ENCODE measurements around the gene CST11. TPM values are rescaled to one million over a fixed set of nuclear protein-coding genes. Genes with fewer than 3 reads are reported as not detected.

The CST11 gene
- polyA plus RNA-seq, 1 donor (not counting 4 experiments of a cell fraction or from before 2014, with no cell fraction given) = not detected

DNA sequence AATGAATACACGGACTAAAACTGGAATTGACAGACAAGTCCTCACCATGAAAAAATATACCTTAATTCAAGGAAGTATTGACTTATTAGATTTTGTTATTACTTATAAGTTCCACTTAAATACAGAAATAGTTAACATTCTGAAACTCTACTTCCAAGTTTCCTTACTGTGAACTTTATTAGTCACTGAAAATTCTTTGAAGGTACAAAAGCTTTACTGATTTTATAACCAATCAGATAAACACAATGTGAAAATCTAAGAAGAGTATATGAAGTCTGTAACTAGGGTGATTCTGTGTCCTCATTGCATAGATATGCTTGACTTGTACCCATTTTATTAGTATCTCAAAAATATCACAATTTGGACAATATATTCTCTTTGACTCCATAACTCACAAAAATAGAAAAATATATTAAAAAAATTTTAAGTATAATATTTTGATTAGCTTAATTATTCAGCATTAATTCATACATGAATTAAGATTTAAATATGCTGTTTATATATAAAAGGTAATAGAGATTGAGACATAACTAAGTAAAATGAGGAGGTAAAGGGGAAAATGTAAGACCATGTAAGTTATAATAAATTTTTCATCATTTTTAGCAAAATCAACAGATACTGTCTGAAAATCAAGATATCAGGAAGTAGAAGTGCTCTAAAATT is 38.0 kb downstream of the CST11 start:
- peaks cover 94% of the 10 kb centered on the region for H3K79me2 ChIP-seq (ENCODE audit: control insufficient read depth, insufficient read depth, low read length)
- H2AFZ ChIP-seq (ENCODE audit: control insufficient read depth, low read length) = no peak overlapping the region
- dilution Hi-C loops (cut with MboI; ENCODE audit: extremely low pct_ligation_motif_present, low sequenced_read_pairs) = loop anchor here (25.0 kb wide), 1 partner anchor 198 kb away; the partner anchor contains the start of gene CST9
- DNase-seq (ENCODE audit: low read depth, low spot score) = no peak
- peaks cover 0 to 2% of the 10 kb centered on the region in 2 experiments for H3K36me3 ChIP-seq (ENCODE audit: control insufficient read depth in 2 of 2, extremely low read depth in 1 of 2, insufficient read depth in 2 of 2, low read length in 2 of 2)
- no peak overlapping the region for H3K9ac ChIP-seq (ENCODE audit: control insufficient read depth, extremely low read depth, insufficient read depth, low read length)
- no peak for FAIRE-seq
- H3K4me1 ChIP-seq (ENCODE audit: control insufficient read depth, extremely low read depth, insufficient read depth, low read length) = peaks cover 14% of the 10 kb centered on the region
- TF ChIP-seq, protein P1, sequence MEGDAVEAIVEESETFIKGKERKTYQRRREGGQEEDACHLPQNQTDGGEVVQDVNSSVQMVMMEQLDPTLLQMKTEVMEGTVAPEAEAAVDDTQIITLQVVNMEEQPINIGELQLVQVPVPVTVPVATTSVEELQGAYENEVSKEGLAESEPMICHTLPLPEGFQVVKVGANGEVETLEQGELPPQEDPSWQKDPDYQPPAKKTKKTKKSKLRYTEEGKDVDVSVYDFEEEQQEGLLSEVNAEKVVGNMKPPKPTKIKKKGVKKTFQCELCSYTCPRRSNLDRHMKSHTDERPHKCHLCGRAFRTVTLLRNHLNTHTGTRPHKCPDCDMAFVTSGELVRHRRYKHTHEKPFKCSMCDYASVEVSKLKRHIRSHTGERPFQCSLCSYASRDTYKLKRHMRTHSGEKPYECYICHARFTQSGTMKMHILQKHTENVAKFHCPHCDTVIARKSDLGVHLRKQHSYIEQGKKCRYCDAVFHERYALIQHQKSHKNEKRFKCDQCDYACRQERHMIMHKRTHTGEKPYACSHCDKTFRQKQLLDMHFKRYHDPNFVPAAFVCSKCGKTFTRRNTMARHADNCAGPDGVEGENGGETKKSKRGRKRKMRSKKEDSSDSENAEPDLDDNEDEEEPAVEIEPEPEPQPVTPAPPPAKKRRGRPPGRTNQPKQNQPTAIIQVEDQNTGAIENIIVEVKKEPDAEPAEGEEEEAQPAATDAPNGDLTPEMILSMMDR (optimal IDR thresholded peaks at IDR 0.05 in 1 of 3, IDR thresholded peaks at IDR 0.05 in 1 of 3, conservative IDR thresholded peaks at IDR 0.05 in 1 of 3; ENCODE audit: extremely low read depth in 1 of 3, insufficient read depth in 2 of 3, low read length in 3 of 3) = no peak
- TF ChIP-seq EZH2 (IDR thresholded peaks at IDR 0.05; ENCODE audit: low read length) = no peak
- no peak overlapping the region for H3K4me2 ChIP-seq (ENCODE audit: control insufficient read depth, extremely low read depth, insufficient read depth, low read depth, low read length)
- H3K9me1 ChIP-seq (ENCODE audit: control insufficient read depth, extremely low read depth, insufficient read depth, low read length) = no peaks in the 10 kb centered on the region
- no peaks in the 10 kb centered on the region for H3K27me3 ChIP-seq (ENCODE audit: control insufficient read depth, extremely low read depth, insufficient read depth, low read length)
- H3K9me3 ChIP-seq (ENCODE audit: control insufficient read depth, low read depth, low read length) = no peaks in the 10 kb centered on the region
- peaks cover 3% of the 10 kb centered on the region for H4K20me1 ChIP-seq (ENCODE audit: control insufficient read depth, extremely low read depth, insufficient read depth, low read length)
- H3K27ac ChIP-seq (ENCODE audit: control insufficient read depth, insufficient read depth, low read length) = no peak overlapping the region
- no peak overlapping the region for H3K4me3 ChIP-seq (ENCODE audit: control insufficient read depth in 2 of 3, extremely low read depth in 1 of 3, insufficient read depth in 2 of 3, low read depth in 1 of 3, low read length in 3 of 3)

DNA sequence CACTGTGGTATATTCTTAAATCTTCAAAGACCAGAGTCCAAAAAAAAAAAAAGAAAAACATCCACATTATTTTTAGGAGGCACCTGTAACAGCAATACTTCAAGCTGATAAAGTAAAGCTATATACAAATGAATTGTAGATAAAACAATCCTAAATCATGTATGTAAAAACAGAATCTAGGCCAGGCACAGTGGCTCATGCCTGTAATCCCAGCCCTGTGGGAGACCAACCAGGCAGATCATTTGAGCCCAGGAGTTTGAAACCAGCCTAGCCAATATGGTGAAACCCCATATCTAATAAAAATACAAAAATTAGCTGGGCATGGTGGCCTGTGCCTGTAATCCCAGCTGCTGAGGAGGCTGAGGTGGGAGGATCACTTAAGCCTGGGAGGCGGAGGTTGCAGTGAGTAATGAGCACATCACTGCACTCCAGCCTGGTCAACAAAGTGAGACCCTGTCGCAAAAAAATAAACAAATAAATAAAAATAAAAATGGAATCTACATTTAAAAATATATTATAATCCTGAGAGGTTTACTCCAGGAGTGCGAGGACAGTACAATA is 38.7 kb downstream of the CST11 start:
- Histone ChIP-seq H3K4me2 (ENCODE audit: control insufficient read depth, extremely low read depth, insufficient read depth, low read depth, low read length) (no peak overlapping the region), H3K27me3 (ENCODE audit: control insufficient read depth, extremely low read depth, insufficient read depth, low read length) (no peaks in the 10 kb centered on the region), H3K9me3 (ENCODE audit: control insufficient read depth, low read depth, low read length) (no peaks in the 10 kb centered on the region), H3K4me1 (ENCODE audit: control insufficient read depth, extremely low read depth, insufficient read depth, low read length) (peaks cover 7% of the 10 kb centered on the region), H3K36me3 (ENCODE audit: control insufficient read depth in 2 of 2, extremely low read depth in 1 of 2, insufficient read depth in 2 of 2, low read length in 2 of 2) (peaks cover 0 to 2% of the 10 kb centered on the region in 2 experiments), H3K79me2 (ENCODE audit: control insufficient read depth, insufficient read depth, low read length) (peaks cover 94% of the 10 kb centered on the region), H2AFZ (ENCODE audit: control insufficient read depth, low read length) (no peak overlapping the region), H3K9me1 (ENCODE audit: control insufficient read depth, extremely low read depth, insufficient read depth, low read length) (no peaks in the 10 kb centered on the region), H3K9ac (ENCODE audit: control insufficient read depth, extremely low read depth, insufficient read depth, low read length) (no peak overlapping the region), H3K27ac (ENCODE audit: control insufficient read depth, insufficient read depth, low read length) (no peak overlapping the region), H4K20me1 (ENCODE audit: control insufficient read depth, extremely low read depth, insufficient read depth, low read length) (peaks cover 3% of the 10 kb centered on the region), H3K4me3 (ENCODE audit: control insufficient read depth in 2 of 3, extremely low read depth in 1 of 3, insufficient read depth in 2 of 3, low read depth in 1 of 3, low read length in 3 of 3) (no peak overlapping the region)
- DNase-seq (ENCODE audit: low read depth, low spot score) = no peak
- dilution Hi-C loops (cut with MboI; ENCODE audit: extremely low pct_ligation_motif_present, low sequenced_read_pairs) = loop anchor here (25.0 kb wide), 1 partner anchor 198 kb away; the partner anchor contains the start of gene CST9
- no peak for TF ChIP-seq EZH2 (IDR thresholded peaks at IDR 0.05; ENCODE audit: low read length)
- TF ChIP-seq, protein P1 (optimal IDR thresholded peaks at IDR 0.05 in 1 of 3, IDR thresholded peaks at IDR 0.05 in 1 of 3, conservative IDR thresholded peaks at IDR 0.05 in 1 of 3; ENCODE audit: extremely low read depth in 1 of 3, insufficient read depth in 2 of 3, low read length in 3 of 3) = no peak
- no peak for FAIRE-seq
